ENCODE results near the gene CRYAA. TPM values are rescaled to one million over a fixed set of nuclear protein-coding genes. Genes with fewer than 3 reads are reported as not detected.
"Not testable (repeated sequence)": the region's sequence is repeated elsewhere in the genome, so short reads cannot be mapped to it uniquely, and the experiment has no call there.

Gene CRYAA
- total and polyA plus RNA-seq, 2 of the 8 experiments (the other 6 are each of a cell fraction or from before 2014, with no cell fraction given) = not detected

- H2BK15ac ChIP-seq (ENCODE audit: low read length); CTCF ChIA-PET (ENCODE audit: partially characterized antibody); H2AFZ ChIP-seq (ENCODE audit: low read length); H4K20me1 ChIP-seq (replicated peaks in 1 of 2; ENCODE audit: control insufficient read depth in 1 of 2, insufficient read depth in 2 of 2, low read length in 2 of 2); H4K91ac ChIP-seq (replicated peaks; ENCODE audit: insufficient read length, low read length); H3K9me3 ChIP-seq (ENCODE audit: insufficient read depth in 2 of 2, low read depth in 1 of 2, low read length in 1 of 2); H3K56ac ChIP-seq (replicated peaks; ENCODE audit: insufficient read length, low read depth, low read length); H2BK12ac ChIP-seq (ENCODE audit: low read depth, low read length); POLR2A ChIA-PET (ENCODE audit: partially characterized antibody); H4K8ac ChIP-seq (ENCODE audit: extremely low read depth, insufficient read depth, low read length); H3K4me2 ChIP-seq (ENCODE audit: insufficient read depth in 1 of 2, low read depth in 2 of 2, low read length in 2 of 2); H3K4me3 ChIP-seq (ENCODE audit: extremely low read depth in 1 of 4, insufficient read depth in 2 of 4, low read depth in 3 of 4, low read length in 4 of 4); H2BK120ac ChIP-seq (replicated peaks; ENCODE audit: low read depth, low read length); H2BK5ac ChIP-seq (ENCODE audit: low read depth, low read length); H2AK5ac ChIP-seq (ENCODE audit: low read depth, low read length); H3K14ac ChIP-seq (ENCODE audit: insufficient read length); H3K79me1 ChIP-seq (ENCODE audit: low read depth, low read length); FAIRE-seq; H3K18ac ChIP-seq (ENCODE audit: extremely low read depth, low read length); H3K79me2 ChIP-seq (ENCODE audit: control insufficient read depth in 1 of 2, insufficient read depth in 2 of 2, low read length in 2 of 2); H3K4me1 ChIP-seq (replicated peaks in 1 of 4; ENCODE audit: control insufficient read depth in 3 of 4, insufficient read depth in 4 of 4, low read length in 3 of 4); DNase-seq (ENCODE audit: low read depth in 1 of 2, low spot score in 2 of 2); H3K4ac ChIP-seq (replicated peaks; ENCODE audit: insufficient read length, low read depth, low read length); H4K5ac ChIP-seq (ENCODE audit: insufficient read length, low read depth, low read length); H3K9ac ChIP-seq (replicated peaks in 1 of 4; ENCODE audit: extremely low read depth in 1 of 4, low read depth in 3 of 4, low read length in 3 of 4); H2BK20ac ChIP-seq (ENCODE audit: low read length); H3K27me3 ChIP-seq (replicated peaks in 1 of 4; ENCODE audit: control insufficient read depth in 3 of 4, extremely low read depth in 1 of 4, insufficient read depth in 3 of 4, low read length in 3 of 4); H3K23ac ChIP-seq (ENCODE audit: insufficient read length); H3K23me2 ChIP-seq (ENCODE audit: low read depth, low read length); H3K36me3 ChIP-seq (ENCODE audit: control insufficient read depth in 2 of 4, insufficient read depth in 4 of 4, low read length in 3 of 4); H3K27ac ChIP-seq (ENCODE audit: low read depth, low read length): not testable (repeated sequence)
- no CpG with 5 or more reads among the region's 24 CpGs for WGBS, 2 experiments (ENCODE audit: extremely low coverage in 1 of 2, insufficient coverage in 1 of 2, insufficient read length in 1 of 2, insufficient replicate concordance in 2 of 2, low coverage in 1 of 2, low lambda C conversion rate in 2 of 2, missing lambda C conversion rate in 1 of 2)
Measured at GRCh38 chr21:43161826-43162707, 6.7 kb upstream of the CRYAA start.

GRCh38 chr21:43162708-43163205, 6.1 kb upstream of the CRYAA start:
- H3K9me3 ChIP-seq (ENCODE audit: insufficient read depth in 2 of 2, low read depth in 1 of 2, low read length in 1 of 2); H4K91ac ChIP-seq (replicated peaks; ENCODE audit: insufficient read length, low read length); H3K56ac ChIP-seq (replicated peaks; ENCODE audit: insufficient read length, low read depth, low read length); H3K18ac ChIP-seq (ENCODE audit: extremely low read depth, low read length); H3K27ac ChIP-seq (ENCODE audit: low read depth, low read length); H3K4me3 ChIP-seq (ENCODE audit: extremely low read depth in 1 of 4, insufficient read depth in 2 of 4, low read depth in 3 of 4, low read length in 4 of 4); H2AFZ ChIP-seq (ENCODE audit: low read length); H3K23ac ChIP-seq (ENCODE audit: insufficient read length); H3K4ac ChIP-seq (replicated peaks; ENCODE audit: insufficient read length, low read depth, low read length); POLR2A ChIA-PET (ENCODE audit: partially characterized antibody); H3K23me2 ChIP-seq (ENCODE audit: low read depth, low read length); H4K20me1 ChIP-seq (replicated peaks in 1 of 2; ENCODE audit: control insufficient read depth in 1 of 2, insufficient read depth in 2 of 2, low read length in 2 of 2); H3K36me3 ChIP-seq (ENCODE audit: control insufficient read depth in 2 of 4, insufficient read depth in 4 of 4, low read length in 3 of 4); H2AK5ac ChIP-seq (ENCODE audit: low read depth, low read length); FAIRE-seq; H3K79me2 ChIP-seq (ENCODE audit: control insufficient read depth in 1 of 2, insufficient read depth in 2 of 2, low read length in 2 of 2); H4K5ac ChIP-seq (ENCODE audit: insufficient read length, low read depth, low read length); H4K8ac ChIP-seq (ENCODE audit: extremely low read depth, insufficient read depth, low read length); DNase-seq (ENCODE audit: low read depth in 1 of 2, low spot score in 2 of 2); H2BK20ac ChIP-seq (ENCODE audit: low read length); H3K9ac ChIP-seq (replicated peaks in 1 of 4; ENCODE audit: extremely low read depth in 1 of 4, low read depth in 3 of 4, low read length in 3 of 4); CTCF ChIA-PET (ENCODE audit: partially characterized antibody); H2BK15ac ChIP-seq (ENCODE audit: low read length); H2BK12ac ChIP-seq (ENCODE audit: low read depth, low read length); H3K79me1 ChIP-seq (ENCODE audit: low read depth, low read length); H2BK120ac ChIP-seq (replicated peaks; ENCODE audit: low read depth, low read length); H3K4me1 ChIP-seq (replicated peaks in 1 of 4; ENCODE audit: control insufficient read depth in 3 of 4, insufficient read depth in 4 of 4, low read length in 3 of 4); H3K4me2 ChIP-seq (ENCODE audit: insufficient read depth in 1 of 2, low read depth in 2 of 2, low read length in 2 of 2); H3K14ac ChIP-seq (ENCODE audit: insufficient read length); H2BK5ac ChIP-seq (ENCODE audit: low read depth, low read length); H3K27me3 ChIP-seq (replicated peaks in 1 of 4; ENCODE audit: control insufficient read depth in 3 of 4, extremely low read depth in 1 of 4, insufficient read depth in 3 of 4, low read length in 3 of 4): not testable (repeated sequence)
- WGBS, 2 experiments (ENCODE audit: extremely low coverage in 1 of 2, insufficient coverage in 1 of 2, insufficient read length in 1 of 2, insufficient replicate concordance in 2 of 2, low coverage in 1 of 2, low lambda C conversion rate in 2 of 2, missing lambda C conversion rate in 1 of 2) = no CpG with 5 or more reads among the region's 9 CpGs
